CD4-positive, alpha-beta T cell treated with Interleukin-4 for 4 hours (primary cell): ENCODE results near the gene EPHA2.
A peak's percentile ranks its signal among the peaks of the same experiment; 100 is the strongest.

Experiments
- DNase-seq: peaks from one replicate; pipeline ENCODE4 v3.0.0-alpha.2; 2020

EPHA2 gene

GRCh38 chr1:16133007-16133961 is 22.6 kb downstream of the EPHA2 start:
- DNase-seq, result no peak

- no peak for DNase-seq
These were observed 23.5 kb downstream of the EPHA2 start for GRCh38 chr1:16132325-16132785.

- no peak for DNase-seq
These were observed 24.1 kb downstream of the EPHA2 start for GRCh38 chr1:16131636-16132324.

GRCh38 chr1:16130827-16131226 is 25.0 kb downstream of the EPHA2 start:
- DNase-seq, result no peak

- no peak for DNase-seq
These were observed 25.8 kb downstream of the EPHA2 start for GRCh38 chr1:16129921-16130543.

GRCh38 chr1:16129316-16129715 is 26.6 kb downstream of the EPHA2 start:
- no peak for DNase-seq

GRCh38 chr1:16128338-16128741 is 27.5 kb downstream of the EPHA2 start:
- no peak for DNase-seq

- DNase-seq, result no peak
These were observed 28.1 kb downstream of the EPHA2 start for GRCh38 chr1:16127676-16128337.

GRCh38 chr1:16126743-16127515 is 28.9 kb downstream of the EPHA2 start:
- DNase-seq, result no peak

- no peak for DNase-seq
These were observed 29.7 kb downstream of the EPHA2 start for GRCh38 chr1:16126160-16126559.

GRCh38 chr1:16125483-16125882 is 30.4 kb downstream of the EPHA2 start:
- DNase-seq, result no peak

GRCh38 chr1:16125088-16125470 is 30.8 kb downstream of the EPHA2 start:
- DNase-seq, result no peak

GRCh38 chr1:16124377-16125087 is 31.3 kb downstream of the EPHA2 start:
- DNase-seq, result no peak

GRCh38 chr1:16122916-16123315 is 33.0 kb downstream of the EPHA2 start:
- DNase-seq, result peak; percentile 44

- no peak for DNase-seq
These were observed 33.5 kb downstream of the EPHA2 start for GRCh38 chr1:16122350-16122881.

- DNase-seq, result no peak
These were observed 34.9 kb downstream of the EPHA2 start for GRCh38 chr1:16120940-16121410.

- DNase-seq, result no peak
These were observed 35.5 kb downstream of the EPHA2 start for GRCh38 chr1:16120407-16120806.

- DNase-seq, result no peak
These were observed 35.9 kb downstream of the EPHA2 start for GRCh38 chr1:16119926-16120325.

GRCh38 chr1:16119504-16119903 is 36.4 kb downstream of the EPHA2 start:
- DNase-seq, result no peak

GRCh38 chr1:16118706-16119105 is 37.2 kb downstream of the EPHA2 start:
- no peak for DNase-seq

- no peak for DNase-seq
These were observed 37.9 kb downstream of the EPHA2 start for GRCh38 chr1:16117936-16118335.
